HCT116 (cell line): ENCODE results near the gene COLEC11. TPM values are rescaled to one million over a fixed set of nuclear protein-coding genes. Genes with fewer than 3 reads are reported as not detected.

Experiments
- ATAC-seq: fragments of 200-7000 bp; cut with Tn5 transposase; 2 replicates; pipeline ENCODE4 v1.9.1; 2020; ENCODE audit warnings: mild to moderate bottlenecking, moderate library complexity
- BruUV-seq: library from RNA; stranded (reverse); fragments of 400-500 nt; replicated peaks from 2 replicates; lab custom pipeline; 2021; lab: Mats Ljungman, UMichigan
- CTCF ChIA-PET: fragments of 300-600 bp; sonication (Branson Sonifier 250); formaldehyde crosslinking; loops from one replicate; lab custom pipeline; 2021; ENCODE audit warnings: antibody characterized with exemption; lab: Charles Lee
- POLR2A ChIA-PET: fragments of 300-600, 350-600 bp; sonication (Branson Sonifier 250); formaldehyde crosslinking; loops from one replicate; lab custom pipeline; 2021; ENCODE audit warnings: antibody characterized with exemption; lab: Charles Lee
- RAD21 ChIA-PET, 2 experiments: fragments of 300-600 bp; sonication (Branson Sonifier 250); formaldehyde crosslinking; loops; one replicate each; lab custom pipeline; 2023; ENCODE audit warnings: low total read pairs in 2 of 2; ENCODE audit not compliant: uncharacterized antibody in 2 of 2, unreplicated experiment in 2 of 2, low non-redundant PET in 1 of 2; lab: Charles Lee
- DNase-seq: peaks from one replicate; pipeline ENCODE4 v3.0.0-alpha.2; 2010; ENCODE audit warnings: low read depth, low spot score
- H2AFZ ChIP-seq: fragments of 200-600 bp; shearing (Covaris generic), sonication (generic); 2 replicates; pipeline ENCODE4 v1.6.1; 2017; ENCODE audit warnings: low read depth, mixed run types, mixed read lengths, antibody characterized with exemption, low read length; ENCODE audit not compliant: poor library complexity, severe bottlenecking
- H3K27ac ChIP-seq: 2 replicates; pipeline ENCODE4 v1.5.1; 2012; ENCODE audit warnings: low read depth, low read length
- H3K27me3 ChIP-seq: fragments of 200-600 bp; sonication (generic); 2 replicates; pipeline ENCODE4 v1.6.1; 2016; ENCODE audit warnings: mixed run types, low read length, mixed read lengths; ENCODE audit not compliant: insufficient read depth
- H3K36me3 ChIP-seq, 2 experiments: fragments of 200-500 bp in 1 of 2; fragments of 200-600 bp in 1 of 2; sonication (Bioruptor generic) in 1 of 2; sonication (generic) in 1 of 2; 2 replicates each; pipeline versions ENCODE4 v1.5.1 to v1.6.1; 2014 to 2016; ENCODE audit warnings: low read length in 2 of 2, inconsistent platforms in 1 of 2, mixed read lengths in 1 of 2, mixed run types in 1 of 2; ENCODE audit not compliant: insufficient read depth in 2 of 2, control insufficient read depth in 1 of 2
- H3K4me1 ChIP-seq, 2 experiments: fragments of 200-600 bp in 1 of 2; sonication (generic) in 1 of 2; 2 replicates each; pipeline versions ENCODE4 v1.5.1 to v1.6.1; 2012 to 2017; ENCODE audit warnings: low read length in 2 of 2, inconsistent platforms in 1 of 2, mild to moderate bottlenecking in 1 of 2, mixed read lengths in 1 of 2, mixed run types in 1 of 2, moderate library complexity in 1 of 2; ENCODE audit not compliant: insufficient read depth in 2 of 2, control insufficient read depth in 1 of 2
- H3K4me2 ChIP-seq: fragments of 200-600 bp; sonication (generic); 2 replicates; pipeline ENCODE4 v1.6.1; 2017; ENCODE audit warnings: mixed run types, low read length, mixed read lengths
- H3K4me3 ChIP-seq, 2 experiments: fragments of 200-600 bp in 1 of 2; sonication (generic) in 1 of 2; replicated peaks in 1 of 2; 2 replicates each; pipeline ENCODE4 v1.5.1; 2011 to 2016; ENCODE audit warnings: low read length in 2 of 2, control low read depth in 1 of 2, low read depth in 1 of 2, mild to moderate bottlenecking in 1 of 2, mixed read lengths in 1 of 2, mixed run types in 1 of 2
- H3K79me2 ChIP-seq: fragments of 200-600 bp; sonication (generic); 2 replicates; pipeline ENCODE4 v1.6.1; 2017; ENCODE audit warnings: mild to moderate bottlenecking, mixed run types, low read length, moderate library complexity, mixed read lengths; ENCODE audit not compliant: insufficient read depth
- H3K9ac ChIP-seq: fragments of 200-600 bp; sonication (generic); 2 replicates; pipeline ENCODE4 v1.6.1; 2016; ENCODE audit warnings: low read length, mixed read lengths
- H3K9me2 ChIP-seq: fragments of 200-600 bp; sonication (generic), shearing (Covaris generic); 2 replicates; pipeline ENCODE4 v1.6.1; 2017; ENCODE audit warnings: mixed run types, mild to moderate bottlenecking, moderate library complexity; ENCODE audit not compliant: insufficient read depth
- H3K9me3 ChIP-seq, 2 experiments: fragments of 200-500 bp in 1 of 2; fragments of 200-600 bp in 1 of 2; sonication (Bioruptor generic) in 1 of 2; sonication (generic) in 1 of 2; 2 replicates each; pipeline ENCODE4 v1.6.1; 2014 to 2017; ENCODE audit warnings: low read length in 2 of 2, mixed read lengths in 2 of 2, inconsistent platforms in 1 of 2, low read depth in 1 of 2, mild to moderate bottlenecking in 1 of 2, mixed run types in 1 of 2, moderate library complexity in 1 of 2; ENCODE audit not compliant: control insufficient read depth in 1 of 2, insufficient read depth in 1 of 2
- H4K20me1 ChIP-seq: fragments of 200-600 bp; sonication (generic), shearing (Covaris generic); 2 replicates; pipeline ENCODE4 v1.6.1; 2017; ENCODE audit warnings: mixed run types, mild to moderate bottlenecking, moderate library complexity; ENCODE audit not compliant: insufficient read depth
- FOSL1 ChIP-seq: IDR thresholded peaks from 2 replicates; pipeline ENCODE4 v1.6.1; 2012; ENCODE audit warnings: low read depth
- JUND ChIP-seq: IDR thresholded peaks from 2 replicates; pipeline ENCODE4 v1.6.1; 2012
- POLR2AphosphoS5 ChIP-seq: IDR thresholded peaks from 2 replicates; pipeline ENCODE4 v1.6.1; 2011; ENCODE audit warnings: mild to moderate bottlenecking, low read depth, low read length, moderate library complexity
- RAD21 ChIP-seq: IDR thresholded peaks from 2 replicates; pipeline ENCODE4 v1.6.1; 2012; ENCODE audit warnings: low read depth, mild to moderate bottlenecking
- SIN3A ChIP-seq: IDR thresholded peaks from 2 replicates; pipeline ENCODE4 v1.6.1; 2012; ENCODE audit warnings: low read depth
- TCF7L2 ChIP-seq: IDR thresholded peaks from 2 replicates; pipeline ENCODE4 v1.7.0; 2011; ENCODE audit warnings: borderline replicate concordance, inconsistent platforms; ENCODE audit not compliant: insufficient read depth, insufficient read length; ENCODE audit errors: extremely low read depth
- ZFX ChIP-seq: fragments of 450-650 bp; IDR thresholded peaks from 2 replicates; pipeline ENCODE4 v1.6.1; 2017
- intact Hi-C: fragments of 100-400 bp; cut with micrococcal nuclease; formaldehyde crosslinking; loops from 2 replicates; pipeline ENCODE4 v1.10.0; 2022
- total RNA-seq: library from RNA; stranded (reverse); gene quantifications from one replicate; pipeline ENCODE4 v1.2.1, GENCODE V29; 2021; ENCODE audit not compliant: unreplicated experiment
- TF ChIP-seq, protein P1 (sequence below): IDR thresholded peaks from 2 replicates; pipeline ENCODE4 v1.6.1; 2011; ENCODE audit warnings: mild to moderate bottlenecking, low read length, moderate library complexity; ENCODE audit not compliant: insufficient replicate concordance; ENCODE audit errors: extremely low read depth

COLEC11 gene
- total RNA-seq, 1 experiment from 2014 or later: 0.15 TPM

DNA sequence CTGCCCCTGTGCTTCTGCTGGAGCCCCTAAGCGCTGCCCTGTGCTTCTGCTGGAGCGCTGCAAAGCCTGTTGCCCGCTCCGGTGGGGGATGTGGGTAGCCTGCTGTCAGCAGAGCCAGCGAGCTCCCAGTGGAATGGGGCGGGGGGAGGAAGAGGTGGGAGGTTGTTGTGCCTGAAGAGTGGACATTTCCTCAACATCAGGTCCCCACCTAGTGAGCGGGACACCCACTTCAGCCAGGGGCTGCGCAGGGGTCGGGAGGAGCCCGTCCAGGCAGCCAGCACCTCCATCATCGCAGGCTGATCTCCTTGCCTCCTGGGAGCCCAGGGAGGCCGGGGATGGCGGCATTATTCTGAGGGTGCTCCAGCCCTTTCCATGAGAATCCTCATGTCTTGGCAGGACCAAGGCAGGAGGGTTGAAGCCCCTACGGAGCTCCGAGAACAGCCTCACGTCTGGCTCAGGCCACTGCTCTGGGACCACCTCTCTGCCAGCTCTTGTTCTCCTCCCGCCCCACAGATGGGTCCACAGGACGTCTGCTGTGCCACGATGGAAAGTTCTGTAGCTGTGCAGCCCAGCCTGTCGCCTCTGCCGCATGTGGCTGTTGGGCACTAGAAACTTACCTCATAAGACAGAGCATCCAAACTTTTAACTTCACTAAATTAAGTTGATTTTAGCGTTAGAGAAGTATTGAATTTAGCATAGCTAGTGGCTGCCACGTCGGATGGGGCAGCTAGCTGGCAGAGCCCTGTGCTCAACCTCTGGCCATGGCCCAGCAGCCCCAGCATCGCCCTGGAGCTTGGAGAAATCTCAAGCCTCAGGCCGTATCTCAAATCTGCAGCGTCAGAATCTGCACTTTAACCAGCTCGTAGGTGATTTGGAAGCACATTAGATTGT lies 61.2 kb downstream of the COLEC11 start:
- CTCF ChIA-PET: no interaction called here
- Histone ChIP-seq H3K4me2 (no peak overlapping the region), H3K79me2 (no peaks in the 10 kb centered on the region), H3K4me3 (no peak overlapping the region), H4K20me1 (no peaks in the 10 kb centered on the region), H3K27me3 (no peaks in the 10 kb centered on the region), H3K36me3 (no peaks in the 10 kb centered on the region), H3K4me1 (peaks cover 12 to 20% of the 10 kb centered on the region in 2 experiments), H2AFZ (no peak overlapping the region), H3K9me2 (no peaks in the 10 kb centered on the region), H3K27ac (no peak overlapping the region), H3K9me3 (no peaks in the 10 kb centered on the region), H3K9ac (no peak overlapping the region)
- TF ChIP-seq TCF7L2: no peak
- no peak for TF ChIP-seq JUND
- TF ChIP-seq POLR2AphosphoS5: no peak
- no peak for TF ChIP-seq RAD21
- TF ChIP-seq SIN3A: no peak
- TF ChIP-seq ZFX: no peak
- no peak for TF ChIP-seq FOSL1
- TF ChIP-seq, protein P1, sequence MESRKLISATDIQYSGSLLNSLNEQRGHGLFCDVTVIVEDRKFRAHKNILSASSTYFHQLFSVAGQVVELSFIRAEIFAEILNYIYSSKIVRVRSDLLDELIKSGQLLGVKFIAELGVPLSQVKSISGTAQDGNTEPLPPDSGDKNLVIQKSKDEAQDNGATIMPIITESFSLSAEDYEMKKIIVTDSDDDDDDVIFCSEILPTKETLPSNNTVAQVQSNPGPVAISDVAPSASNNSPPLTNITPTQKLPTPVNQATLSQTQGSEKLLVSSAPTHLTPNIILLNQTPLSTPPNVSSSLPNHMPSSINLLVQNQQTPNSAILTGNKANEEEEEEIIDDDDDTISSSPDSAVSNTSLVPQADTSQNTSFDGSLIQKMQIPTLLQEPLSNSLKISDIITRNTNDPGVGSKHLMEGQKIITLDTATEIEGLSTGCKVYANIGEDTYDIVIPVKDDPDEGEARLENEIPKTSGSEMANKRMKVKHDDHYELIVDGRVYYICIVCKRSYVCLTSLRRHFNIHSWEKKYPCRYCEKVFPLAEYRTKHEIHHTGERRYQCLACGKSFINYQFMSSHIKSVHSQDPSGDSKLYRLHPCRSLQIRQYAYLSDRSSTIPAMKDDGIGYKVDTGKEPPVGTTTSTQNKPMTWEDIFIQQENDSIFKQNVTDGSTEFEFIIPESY: no peak
- DNase-seq: no peak
- POLR2A ChIA-PET: no interaction called here
- no TSS peak for BruUV-seq
- RAD21 ChIA-PET: no interaction called here
- no peak for ATAC-seq
- intact Hi-C loops: loop anchor here (10.0 kb wide), 1 partner anchor 121 kb away; no protein-coding TSS in a partner anchor
